ENCODE measurements around the gene TOX2. TPM values are rescaled to one million over a fixed set of nuclear protein-coding genes. Genes with fewer than 3 reads are reported as not detected.

The TOX2 gene
- polyA plus RNA-seq, 1 donor, result 4.7 TPM

GRCh38 chr20:44057698-44058675 is 143.3 kb downstream of the TOX2 start:
- Histone ChIP-seq H3K27ac (ENCODE audit: low read length) (no peak overlapping the region), H3K4me1 (ENCODE audit: control insufficient read depth, insufficient read depth, low read length) (no peaks in the 10 kb centered on the region)
- no CpG with 5 or more reads among the region's 5 CpGs for WGBS (ENCODE audit: insufficient coverage, low lambda C conversion rate)

GRCh38 chr20:44064501-44065400 is 150.1 kb downstream of the TOX2 start:
- Histone ChIP-seq H3K4me1 (ENCODE audit: control insufficient read depth, insufficient read depth, low read length) (no peaks in the 10 kb centered on the region), H3K4me3 (ENCODE audit: low read length) (no peak overlapping the region), H3K9me3 (ENCODE audit: control insufficient read depth, low read depth, low read length) (peaks cover 2% of the 10 kb centered on the region), H3K36me3 (ENCODE audit: control insufficient read depth, insufficient read depth, low read length) (no peaks in the 10 kb centered on the region), H3K27ac (ENCODE audit: low read length) (no peak overlapping the region), H3K27me3 (ENCODE audit: control insufficient read depth, insufficient read depth, low read length) (no peaks in the 10 kb centered on the region)
- no CpG with 5 or more reads among the region's 17 CpGs for WGBS (ENCODE audit: insufficient coverage, low lambda C conversion rate)
- no peak for DNase-seq

More at GRCh38 chr20:44057698-44058675, 143.3 kb downstream of the TOX2 start:
- H3K4me3 ChIP-seq (ENCODE audit: low read length), result no peak overlapping the region
- no peaks in the 10 kb centered on the region for H3K27me3 ChIP-seq (ENCODE audit: control insufficient read depth, insufficient read depth, low read length)
- no peak for DNase-seq
- H3K36me3 ChIP-seq (ENCODE audit: control insufficient read depth, insufficient read depth, low read length), result no peaks in the 10 kb centered on the region
- no peaks in the 10 kb centered on the region for H3K9me3 ChIP-seq (ENCODE audit: control insufficient read depth, low read depth, low read length)

GRCh38 chr20:44065401-44066340 is 151.0 kb downstream of the TOX2 start:
- WGBS (ENCODE audit: insufficient coverage, low lambda C conversion rate), result no CpG with 5 or more reads among the region's 20 CpGs
- Histone ChIP-seq H3K36me3 (ENCODE audit: control insufficient read depth, insufficient read depth, low read length) (no peaks in the 10 kb centered on the region), H3K9me3 (ENCODE audit: control insufficient read depth, low read depth, low read length) (peaks cover 2% of the 10 kb centered on the region), H3K4me1 (ENCODE audit: control insufficient read depth, insufficient read depth, low read length) (no peaks in the 10 kb centered on the region), H3K4me3 (ENCODE audit: low read length) (no peak overlapping the region), H3K27ac (ENCODE audit: low read length) (no peak overlapping the region), H3K27me3 (ENCODE audit: control insufficient read depth, insufficient read depth, low read length) (no peaks in the 10 kb centered on the region)
- DNase-seq, result no peak

GRCh38 chr20:44066645-44067606 is 152.3 kb downstream of the TOX2 start:
- Histone ChIP-seq H3K9me3 (ENCODE audit: control insufficient read depth, low read depth, low read length) (peaks cover 2% of the 10 kb centered on the region), H3K4me3 (ENCODE audit: low read length) (no peak overlapping the region), H3K36me3 (ENCODE audit: control insufficient read depth, insufficient read depth, low read length) (no peaks in the 10 kb centered on the region), H3K4me1 (ENCODE audit: control insufficient read depth, insufficient read depth, low read length) (no peaks in the 10 kb centered on the region), H3K27me3 (ENCODE audit: control insufficient read depth, insufficient read depth, low read length) (no peaks in the 10 kb centered on the region), H3K27ac (ENCODE audit: low read length) (no peak overlapping the region)
- WGBS (ENCODE audit: insufficient coverage, low lambda C conversion rate), result no CpG with 5 or more reads among the region's 15 CpGs
- DNase-seq, result no peak

GRCh38 chr20:44067650-44068081 is 153.0 kb downstream of the TOX2 start:
- H3K27me3 ChIP-seq (ENCODE audit: control insufficient read depth, insufficient read depth, low read length), result peaks cover under 1% of the 10 kb centered on the region
- H3K27ac ChIP-seq (ENCODE audit: low read length), result no peak overlapping the region
- H3K36me3 ChIP-seq (ENCODE audit: control insufficient read depth, insufficient read depth, low read length), result no peaks in the 10 kb centered on the region
- no peak for DNase-seq
- WGBS (ENCODE audit: insufficient coverage, low lambda C conversion rate), result no CpG with 5 or more reads among the region's 15 CpGs
- H3K4me3 ChIP-seq (ENCODE audit: low read length), result no peak overlapping the region
- H3K9me3 ChIP-seq (ENCODE audit: control insufficient read depth, low read depth, low read length), result peaks cover 2% of the 10 kb centered on the region
- no peaks in the 10 kb centered on the region for H3K4me1 ChIP-seq (ENCODE audit: control insufficient read depth, insufficient read depth, low read length)

GRCh38 chr20:44068316-44069201 is 153.9 kb downstream of the TOX2 start:
- Histone ChIP-seq H3K27me3 (ENCODE audit: control insufficient read depth, insufficient read depth, low read length) (peaks cover 6% of the 10 kb centered on the region), H3K9me3 (ENCODE audit: control insufficient read depth, low read depth, low read length) (peaks cover 2% of the 10 kb centered on the region), H3K36me3 (ENCODE audit: control insufficient read depth, insufficient read depth, low read length) (no peaks in the 10 kb centered on the region), H3K4me1 (ENCODE audit: control insufficient read depth, insufficient read depth, low read length) (no peaks in the 10 kb centered on the region), H3K4me3 (ENCODE audit: low read length) (no peak overlapping the region), H3K27ac (ENCODE audit: low read length) (no peak overlapping the region)
- 100% methylated on average over 1 of the region's 30 CpGs for WGBS (ENCODE audit: insufficient coverage, low lambda C conversion rate)
- no peak for DNase-seq

- no peak for DNase-seq
- Histone ChIP-seq H3K27ac (ENCODE audit: low read length) (no peak overlapping the region), H3K4me1 (ENCODE audit: control insufficient read depth, insufficient read depth, low read length) (no peaks in the 10 kb centered on the region), H3K9me3 (ENCODE audit: control insufficient read depth, low read depth, low read length) (peaks cover 2% of the 10 kb centered on the region), H3K27me3 (ENCODE audit: control insufficient read depth, insufficient read depth, low read length) (peaks cover 8% of the 10 kb centered on the region), H3K4me3 (ENCODE audit: low read length) (no peak overlapping the region), H3K36me3 (ENCODE audit: control insufficient read depth, insufficient read depth, low read length) (no peaks in the 10 kb centered on the region)
- 89% methylated on average over 5 of the region's 26 CpGs for WGBS (ENCODE audit: insufficient coverage, low lambda C conversion rate)
Observed at GRCh38 chr20:44069203-44070011, 154.8 kb downstream of the TOX2 start.

All from large intestine (tissue), 3 donors.